GM21737 (cell line): ENCODE results near the gene ZNF585A.

ENCODE experiments used
- ATAC-seq: cut with Tn5 transposase; IDR thresholded peaks from one replicate; pipeline ENCODE4 v1.9.1; 2021; ENCODE audit warnings: mild to moderate bottlenecking, moderate library complexity; ENCODE audit not compliant: unreplicated experiment

The ZNF585A gene

DNA sequence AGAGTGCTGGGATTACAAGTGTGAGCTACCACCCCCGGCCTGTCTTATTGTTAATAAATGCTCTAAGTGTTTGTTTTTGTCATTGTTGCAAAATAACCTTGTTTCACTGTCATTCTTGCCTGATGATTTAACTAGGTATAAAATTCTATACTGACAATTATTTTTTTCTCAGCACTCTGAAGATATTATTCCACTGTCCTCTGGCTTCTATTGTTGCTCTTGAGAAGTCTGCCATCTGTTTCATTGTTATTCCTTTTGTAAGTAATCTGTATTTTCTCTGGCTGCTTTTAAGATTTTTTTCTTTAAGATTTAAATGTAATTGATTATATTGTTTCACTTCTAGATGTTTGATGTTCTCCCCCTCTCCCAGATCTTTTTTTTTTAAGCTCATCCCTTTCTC lies 76.6 kb downstream of the ZNF585A start:
- ATAC-seq = no peak
